CD14-positive monocyte (primary cell): ENCODE data around the gene LTF. TPM values are rescaled to one million over a fixed set of nuclear protein-coding genes. Genes with fewer than 3 reads are reported as not detected.

ENCODE experiments used
- DNase-seq, 3 donors: peaks; one replicate each; pipeline ENCODE4 v3.0.0-alpha.2; 2011 to 2022
- H2AFZ ChIP-seq: 2 replicates; pipeline ENCODE4 v1.6.0; 2012; ENCODE audit warnings: mild to moderate bottlenecking, low read depth, low read length, inconsistent platforms; ENCODE audit not compliant: insufficient read depth, poor library complexity, severe bottlenecking
- H3K27ac ChIP-seq, 2 donors: 1 replicate in 1 of 2; 2 replicates in 1 of 2; pipeline ENCODE4 v1.5.1; 2012 to 2013; ENCODE audit warnings: low read length in 2 of 2, control low read depth in 1 of 2, inconsistent platforms in 1 of 2, low read depth in 1 of 2, mild to moderate bottlenecking in 1 of 2
- H3K27me3 ChIP-seq, 2 donors: one replicate each; pipeline versions ENCODE4 v1.6.0 to v1.6.1; 2011 to 2013; ENCODE audit warnings: low read length in 2 of 2; ENCODE audit not compliant: control insufficient read depth in 2 of 2, insufficient read depth in 2 of 2
- H3K36me3 ChIP-seq, 2 donors: replicated peaks in 1 of 2; 1 replicate in 1 of 2; 2 replicates in 1 of 2; pipeline versions ENCODE4 v1.5.1 to v1.6.1; 2012 to 2013; ENCODE audit warnings: low read length in 2 of 2, control low read depth in 1 of 2, inconsistent platforms in 1 of 2, mild to moderate bottlenecking in 1 of 2; ENCODE audit not compliant: insufficient read depth in 2 of 2, control insufficient read depth in 1 of 2
- H3K4me1 ChIP-seq, 2 donors: 1 replicate in 1 of 2; 2 replicates in 1 of 2; pipeline versions ENCODE4 v1.5.1 to v1.6.1; 2012 to 2013; ENCODE audit warnings: low read length in 2 of 2, control low read depth in 1 of 2, inconsistent platforms in 1 of 2, mild to moderate bottlenecking in 1 of 2, moderate library complexity in 1 of 2; ENCODE audit not compliant: insufficient read depth in 2 of 2, control insufficient read depth in 1 of 2
- H3K4me2 ChIP-seq: replicated peaks from 2 replicates; pipeline ENCODE3; 2012; ENCODE audit warnings: low read length, moderate library complexity, mild to moderate bottlenecking; ENCODE audit not compliant: poor library complexity, severe bottlenecking; ENCODE audit errors: extremely low read depth
- H3K4me3 ChIP-seq, 3 experiments: fragments of 200-600 bp in 1 of 3; sonication (generic) in 1 of 3; replicated peaks in 1 of 3; 1 replicate in 2 of 3; 2 replicates in 1 of 3; pipeline ENCODE4 v1.5.1; 2011 to 2013; ENCODE audit warnings: low read length in 3 of 3, mild to moderate bottlenecking in 3 of 3, control low read depth in 2 of 3, low read depth in 2 of 3, inconsistent platforms in 1 of 3, moderate library complexity in 1 of 3
- H3K79me2 ChIP-seq: 2 replicates; pipeline ENCODE4 v1.6.0; 2012; ENCODE audit warnings: mild to moderate bottlenecking, control low read depth, inconsistent platforms, low read length, moderate library complexity; ENCODE audit not compliant: insufficient read depth
- H3K9ac ChIP-seq: 2 replicates; pipeline ENCODE4 v1.6.0; 2017; ENCODE audit warnings: low read length, mild to moderate bottlenecking; ENCODE audit not compliant: insufficient read depth, poor library complexity, severe bottlenecking
- H3K9me3 ChIP-seq, 2 donors: replicated peaks in 1 of 2; 1 replicate in 1 of 2; 2 replicates in 1 of 2; pipeline versions ENCODE4 v1.5.1 to v1.6.1; 2012 to 2013; ENCODE audit warnings: low read length in 2 of 2, control low read depth in 1 of 2; ENCODE audit not compliant: control insufficient read depth in 1 of 2, insufficient read depth in 1 of 2
- H4K20me1 ChIP-seq: 2 replicates; pipeline ENCODE4 v1.6.0; 2012; ENCODE audit warnings: mild to moderate bottlenecking, low read length, control low read depth, moderate library complexity; ENCODE audit not compliant: insufficient read depth
- H3K27ac Mint-ChIP-seq, 7 donors: one replicate each; pipeline ENCODE4 v1.8.0; 2020; ENCODE audit warnings: mild to moderate bottlenecking in 7 of 7, mixed read lengths in 7 of 7, moderate library complexity in 6 of 7, inconsistent platforms in 2 of 7
- H3K27me3 Mint-ChIP-seq, 3 donors: one replicate each; pipeline ENCODE4 v1.8.0; 2021 to 2022; ENCODE audit warnings: low read depth in 3 of 3, mild to moderate bottlenecking in 3 of 3, mixed read lengths in 3 of 3, moderate library complexity in 3 of 3, inconsistent platforms in 1 of 3
- H3K36me3 Mint-ChIP-seq, 2 donors: one replicate each; pipeline ENCODE4 v1.8.0; 2020; ENCODE audit warnings: mixed read lengths in 2 of 2, inconsistent platforms in 1 of 2, mild to moderate bottlenecking in 1 of 2
- H3K4me1 Mint-ChIP-seq: one replicate; pipeline ENCODE4 v1.8.0; 2020; ENCODE audit warnings: mild to moderate bottlenecking, mixed read lengths
- H3K4me3 Mint-ChIP-seq, 2 donors: one replicate each; pipeline ENCODE4 v1.8.0; 2020; ENCODE audit warnings: mild to moderate bottlenecking in 2 of 2, mixed read lengths in 2 of 2, moderate library complexity in 1 of 2
- H3K9me3 Mint-ChIP-seq, 7 donors: one replicate each; pipeline ENCODE4 v1.8.0; 2020 to 2022; ENCODE audit warnings: mixed read lengths in 7 of 7, mild to moderate bottlenecking in 6 of 7, moderate library complexity in 6 of 7, inconsistent platforms in 2 of 7
- WGBS: methylation state at CpG from one replicate; pipeline ENCODE4 v1.1.5; 2013; ENCODE audit warnings: missing lambda C conversion rate; ENCODE audit not compliant: insufficient coverage; 5-methylcytosine and 5-hydroxymethylcytosine counted together
- intact Hi-C, 2 donors: fragments of 100-400 bp; cut with micrococcal nuclease; formaldehyde crosslinking; loops; one replicate each; pipeline versions ENCODE4 v1.15.0 to v1.15.1; 2023
- polyA plus RNA-seq, 3 donors: library from polyadenylated mRNA; depleted of rRNA in 1 of 3; unstranded in 2 of 3; stranded (reverse) in 1 of 3; fragments of 300-500 nt in 2 of 3; fragments of >200 nt in 1 of 3; fragmentation: Illumina TruSeq in 2 of 3; gene quantifications; 1 replicate in 2 of 3; 2 replicates in 1 of 3; pipeline ENCODE4 v1.2.3, GENCODE V29; 2012 to 2021
- TF ChIP-seq, protein P1 (sequence below): fragments of 200-600 bp; IDR thresholded peaks from one replicate; pipeline ENCODE4 v1.8.0; 2022; ENCODE audit warnings: antibody characterized with exemption, mild to moderate bottlenecking

LTF gene
- polyA plus RNA-seq, 3 donors: not detected

DNA sequence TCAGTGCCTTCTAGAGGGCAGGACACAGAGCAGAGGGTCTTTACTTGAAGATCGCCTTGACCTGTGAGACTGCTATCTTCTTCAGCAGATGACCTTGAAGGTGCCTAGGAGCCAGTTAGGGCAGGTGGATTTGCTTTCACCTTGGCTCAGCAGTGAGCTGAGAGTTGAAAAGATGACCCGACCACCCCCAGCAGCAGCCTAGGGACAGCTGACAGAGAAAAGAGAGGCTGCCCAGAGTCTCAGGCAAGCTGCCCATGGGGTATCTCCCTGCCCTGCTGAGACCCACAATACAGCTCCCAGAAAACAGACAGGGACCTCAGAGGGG is 453 bp upstream of the LTF start:
- H3K4me2 ChIP-seq: no peak overlapping the region
- 68% methylated on average over 2 of the region's 2 CpGs for WGBS
- peaks cover 5 to 32% of the 10 kb centered on the region in 2 donors for H3K27me3 ChIP-seq
- peaks cover 33 to 35% of the 10 kb centered on the region in 2 donors for H3K4me1 ChIP-seq
- Mint-ChIP-seq H3K4me1 (peaks cover 52% of the 10 kb centered on the region), H3K9me3 (peaks cover 0 to 7% (median 5%) of the 10 kb centered on the region in 7 donors), H3K36me3 (no peaks in the 10 kb centered on the region), H3K27ac (no peak overlapping the region), H3K4me3 (peak overlapping the region in 1 of 2 donors; percentile 72), H3K27me3 (peaks cover 32 to 46% (median 43%) of the 10 kb centered on the region in 3 donors)
- H3K9me3 ChIP-seq: no peaks in the 10 kb centered on the region
- no peak for DNase-seq
- TF ChIP-seq, protein P1, sequence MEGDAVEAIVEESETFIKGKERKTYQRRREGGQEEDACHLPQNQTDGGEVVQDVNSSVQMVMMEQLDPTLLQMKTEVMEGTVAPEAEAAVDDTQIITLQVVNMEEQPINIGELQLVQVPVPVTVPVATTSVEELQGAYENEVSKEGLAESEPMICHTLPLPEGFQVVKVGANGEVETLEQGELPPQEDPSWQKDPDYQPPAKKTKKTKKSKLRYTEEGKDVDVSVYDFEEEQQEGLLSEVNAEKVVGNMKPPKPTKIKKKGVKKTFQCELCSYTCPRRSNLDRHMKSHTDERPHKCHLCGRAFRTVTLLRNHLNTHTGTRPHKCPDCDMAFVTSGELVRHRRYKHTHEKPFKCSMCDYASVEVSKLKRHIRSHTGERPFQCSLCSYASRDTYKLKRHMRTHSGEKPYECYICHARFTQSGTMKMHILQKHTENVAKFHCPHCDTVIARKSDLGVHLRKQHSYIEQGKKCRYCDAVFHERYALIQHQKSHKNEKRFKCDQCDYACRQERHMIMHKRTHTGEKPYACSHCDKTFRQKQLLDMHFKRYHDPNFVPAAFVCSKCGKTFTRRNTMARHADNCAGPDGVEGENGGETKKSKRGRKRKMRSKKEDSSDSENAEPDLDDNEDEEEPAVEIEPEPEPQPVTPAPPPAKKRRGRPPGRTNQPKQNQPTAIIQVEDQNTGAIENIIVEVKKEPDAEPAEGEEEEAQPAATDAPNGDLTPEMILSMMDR: no peak
- intact Hi-C loops: no loop called here
- no peaks in the 10 kb centered on the region for H3K79me2 ChIP-seq
- H3K9ac ChIP-seq: no peak overlapping the region
- no peaks in the 10 kb centered on the region for H3K36me3 ChIP-seq
- H4K20me1 ChIP-seq: no peaks in the 10 kb centered on the region
- no peak overlapping the region for H3K27ac ChIP-seq
- no peak overlapping the region for H2AFZ ChIP-seq
- H3K4me3 ChIP-seq: no peak overlapping the region

GRCh38 chr3:46463868-46464241 is 850 bp downstream of the LTF start:
- intact Hi-C loops: no loop called here
- Mint-ChIP-seq H3K36me3 (no peaks in the 10 kb centered on the region), H3K27ac (peak overlapping the region in 1 of 7 donors; percentile 11), H3K9me3 (peaks cover 0 to 12% (median 5%) of the 10 kb centered on the region in 7 donors), H3K27me3 (peaks cover 32 to 50% (median 44%) of the 10 kb centered on the region in 3 donors), H3K4me3 (peak overlapping the region in 1 of 2 donors; percentile 80), H3K4me1 (peaks cover 39% of the 10 kb centered on the region)
- no peak overlapping the region for H2AFZ ChIP-seq
- peaks cover 5 to 32% of the 10 kb centered on the region in 2 donors for H3K27me3 ChIP-seq
- H3K79me2 ChIP-seq: no peaks in the 10 kb centered on the region
- no peaks in the 10 kb centered on the region for H3K36me3 ChIP-seq
- no peak overlapping the region for H3K4me3 ChIP-seq
- no peak for DNase-seq
- H3K27ac ChIP-seq: no peak overlapping the region
- 70% methylated on average over 7 of the region's 8 CpGs for WGBS
- TF ChIP-seq, protein P1: no peak
- H3K4me1 ChIP-seq: peaks cover 21 to 22% of the 10 kb centered on the region in 2 donors
- no peak overlapping the region for H3K9ac ChIP-seq
- no peaks in the 10 kb centered on the region for H4K20me1 ChIP-seq
- no peak overlapping the region for H3K4me2 ChIP-seq
- H3K9me3 ChIP-seq: no peaks in the 10 kb centered on the region
